Measurements from ENCODE around the gene ADCY9. TPM values are rescaled to one million over a fixed set of nuclear protein-coding genes. Genes with fewer than 3 reads are reported as not detected.

ADCY9 gene
- total RNA-seq, 2 experiments from 2014 or later, result 9.0 to 9.5 TPM

GRCh38 chr16:4021916-4022315, 94.3 kb downstream of the ADCY9 start:
- no peak overlapping the region for H3K27ac Mint-ChIP-seq
- H3K9me3 Mint-ChIP-seq, result no peaks in the 10 kb centered on the region
- ChIA-PET POLR2A (no interaction called here), CTCF (interaction anchor here (2.6 kb wide), 1 partner anchor 232 kb away, joined by 7 read pairs; no protein-coding TSS in a partner anchor)
- DNase-seq, result no peak
- H3K4me3 Mint-ChIP-seq, result no peak overlapping the region
- peaks cover 11% of the 10 kb centered on the region for H3K4me1 Mint-ChIP-seq
- no peaks in the 10 kb centered on the region for H3K27me3 Mint-ChIP-seq
- H3K36me3 Mint-ChIP-seq (ENCODE audit: low read depth), result no peaks in the 10 kb centered on the region

GRCh38 chr16:4021070-4021779, 95.0 kb downstream of the ADCY9 start:
- Mint-ChIP-seq H3K36me3 (ENCODE audit: low read depth) (no peaks in the 10 kb centered on the region), H3K4me3 (no peak overlapping the region), H3K27ac (no peak overlapping the region), H3K27me3 (no peaks in the 10 kb centered on the region), H3K9me3 (no peaks in the 10 kb centered on the region), H3K4me1 (peaks cover 17% of the 10 kb centered on the region)
- CTCF ChIA-PET, result interaction anchor here (2.6 kb wide), 1 partner anchor 233 kb away, joined by 7 read pairs; no protein-coding TSS in a partner anchor
- DNase-seq, result no peak
- POLR2A ChIA-PET, result no interaction called here

- Mint-ChIP-seq H3K4me1 (peaks cover 21% of the 10 kb centered on the region), H3K36me3 (ENCODE audit: low read depth) (no peaks in the 10 kb centered on the region), H3K9me3 (no peaks in the 10 kb centered on the region), H3K27me3 (no peaks in the 10 kb centered on the region), H3K4me3 (peak overlapping the region; percentile 36), H3K27ac (no peak overlapping the region)
- POLR2A ChIA-PET, result no interaction called here
- CTCF ChIA-PET, result interaction anchor here (2.6 kb wide), 1 partner anchor 235 kb away, joined by 7 read pairs; no protein-coding TSS in a partner anchor
- no peak for DNase-seq
Observed at GRCh38 chr16:4019371-4019791, 96.9 kb downstream of the ADCY9 start.

- no peaks in the 10 kb centered on the region for H3K27me3 Mint-ChIP-seq
- peaks cover 21% of the 10 kb centered on the region for H3K4me1 Mint-ChIP-seq
- no peaks in the 10 kb centered on the region for H3K9me3 Mint-ChIP-seq
- no peak overlapping the region for H3K27ac Mint-ChIP-seq
- ChIA-PET CTCF (interaction anchor here (1.3 kb wide), 1 partner anchor 235 kb away, joined by 5 read pairs; no protein-coding TSS in a partner anchor), POLR2A (no interaction called here)
- no peaks in the 10 kb centered on the region for H3K36me3 Mint-ChIP-seq (ENCODE audit: low read depth)
- DNase-seq, result no peak
- H3K4me3 Mint-ChIP-seq, result no peak overlapping the region
Observed at GRCh38 chr16:4018391-4018790, 97.9 kb downstream of the ADCY9 start.

- H3K27me3 Mint-ChIP-seq, result no peaks in the 10 kb centered on the region
- H3K4me3 Mint-ChIP-seq, result no peak overlapping the region
- CTCF ChIA-PET, result interaction anchor here (1.0 to 1.3 kb wide), 2 partner anchors 73 to 236 kb away, joined by 3 to 5 read pairs; no protein-coding TSS in a partner anchor
- no peaks in the 10 kb centered on the region for H3K36me3 Mint-ChIP-seq (ENCODE audit: low read depth)
- no peaks in the 10 kb centered on the region for H3K9me3 Mint-ChIP-seq
- H3K27ac Mint-ChIP-seq, result no peak overlapping the region
- H3K4me1 Mint-ChIP-seq, result peaks cover 21% of the 10 kb centered on the region
- POLR2A ChIA-PET, result interaction anchor here (0.9 kb wide), 1 partner anchor 11 kb away, joined by 3 read pairs; no protein-coding TSS in a partner anchor
- DNase-seq, result no peak
Observed at GRCh38 chr16:4017807-4018206, 98.4 kb downstream of the ADCY9 start.

DNA sequence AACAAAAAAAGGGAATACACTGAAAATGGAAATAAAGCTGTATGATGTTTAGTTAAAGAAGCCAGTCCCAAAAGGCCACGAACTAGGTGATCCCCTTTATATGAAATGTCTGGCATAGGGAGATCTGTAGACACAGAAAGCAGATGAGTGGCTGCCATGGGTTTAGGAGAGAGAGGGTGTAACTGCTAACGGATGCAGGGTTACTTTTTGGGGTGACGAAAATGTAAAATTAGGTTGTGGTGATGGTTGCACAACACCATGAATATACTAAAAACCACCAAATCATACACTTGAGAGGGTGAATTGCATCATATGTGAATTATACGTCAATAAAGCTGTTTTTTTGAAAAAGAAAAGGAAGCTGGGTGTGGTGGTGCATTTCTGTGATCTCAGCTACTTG, 99.6 kb downstream of the ADCY9 start:
- Mint-ChIP-seq H3K4me1 (peaks cover 21% of the 10 kb centered on the region), H3K4me3 (no peak overlapping the region)
- POLR2A ChIA-PET, result interaction anchor here (0.9 kb wide), 1 partner anchor 10 kb away, joined by 3 read pairs; no protein-coding TSS in a partner anchor

GRCh38 chr16:4016005-4016352, 100.3 kb downstream of the ADCY9 start:
- H3K9me3 Mint-ChIP-seq, result no peaks in the 10 kb centered on the region
- no peaks in the 10 kb centered on the region for H3K27me3 Mint-ChIP-seq
- ChIA-PET POLR2A (no interaction called here), CTCF (no interaction called here)
- H3K4me1 Mint-ChIP-seq, result peaks cover 21% of the 10 kb centered on the region
- peak overlapping the region; percentile 11 for H3K27ac Mint-ChIP-seq
- H3K4me3 Mint-ChIP-seq, result no peak overlapping the region
- H3K36me3 Mint-ChIP-seq (ENCODE audit: low read depth), result no peaks in the 10 kb centered on the region
- DNase-seq, result no peak

More for the DNA sequence above, 99.6 kb downstream of the ADCY9 start:
- Mint-ChIP-seq H3K27me3 (no peaks in the 10 kb centered on the region), H3K9me3 (no peaks in the 10 kb centered on the region), H3K36me3 (ENCODE audit: low read depth) (no peaks in the 10 kb centered on the region), H3K27ac (peak overlapping the region; percentile 15)
- CTCF ChIA-PET, result no interaction called here
- no peak for DNase-seq

DNA sequence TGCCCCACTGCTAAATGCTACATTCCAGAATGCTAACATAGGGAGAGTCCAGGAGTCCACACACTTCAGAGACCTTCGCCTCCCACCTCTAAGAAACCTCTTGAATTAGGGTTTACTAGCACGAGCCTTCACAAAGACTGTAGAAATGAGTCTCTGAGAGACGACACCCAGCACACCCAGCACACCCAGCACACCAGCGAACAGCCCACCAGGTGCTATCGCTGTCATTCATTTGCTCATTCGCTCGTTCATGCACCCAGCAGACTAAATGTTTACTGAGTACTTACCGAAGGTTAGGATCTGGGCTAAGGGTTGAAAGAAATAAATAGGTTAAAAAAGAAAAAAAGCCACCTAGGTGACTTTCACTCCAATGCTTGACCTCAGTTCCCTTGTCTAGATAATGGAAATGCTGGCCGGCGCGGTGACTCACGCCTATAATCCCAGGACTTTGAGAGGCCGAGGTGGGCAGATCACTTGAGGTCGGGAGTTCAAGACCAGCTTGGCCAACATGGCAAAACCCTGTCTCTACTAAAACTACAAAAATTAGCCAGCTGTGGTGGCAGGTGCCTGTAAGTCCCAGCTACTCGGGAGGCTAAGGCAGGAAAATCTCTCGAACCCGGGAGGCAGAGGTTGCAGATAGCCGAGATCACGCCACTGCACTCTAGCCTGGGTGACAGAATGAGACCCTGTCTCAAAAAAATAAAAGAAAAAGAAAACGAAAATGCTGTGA, 100.8 kb downstream of the ADCY9 start:
- Mint-ChIP-seq H3K4me1 (peaks cover 21% of the 10 kb centered on the region), H3K36me3 (ENCODE audit: low read depth) (no peaks in the 10 kb centered on the region), H3K9me3 (no peaks in the 10 kb centered on the region), H3K4me3 (no peak overlapping the region), H3K27ac (no peak overlapping the region), H3K27me3 (no peaks in the 10 kb centered on the region)
- CTCF ChIA-PET, result no interaction called here
- no peak for DNase-seq
- POLR2A ChIA-PET, result no interaction called here

- Mint-ChIP-seq H3K4me3 (no peak overlapping the region), H3K36me3 (ENCODE audit: low read depth) (no peaks in the 10 kb centered on the region), H3K27ac (no peak overlapping the region), H3K9me3 (no peaks in the 10 kb centered on the region), H3K4me1 (peaks cover 10% of the 10 kb centered on the region), H3K27me3 (no peaks in the 10 kb centered on the region)
- CTCF ChIA-PET, result interaction anchor here (0.6 to 0.7 kb wide), 2 partner anchors 27 to 284 kb away, joined by 3 read pairs; no protein-coding TSS in a partner anchor
- no peak for DNase-seq
- POLR2A ChIA-PET, result interaction anchor here (0.8 to 1.0 kb wide), 2 partner anchors 13 to 130 kb away, joined by 3 read pairs; no protein-coding TSS in a partner anchor
Observed at GRCh38 chr16:4011940-4012629, 104.2 kb downstream of the ADCY9 start.

DNA sequence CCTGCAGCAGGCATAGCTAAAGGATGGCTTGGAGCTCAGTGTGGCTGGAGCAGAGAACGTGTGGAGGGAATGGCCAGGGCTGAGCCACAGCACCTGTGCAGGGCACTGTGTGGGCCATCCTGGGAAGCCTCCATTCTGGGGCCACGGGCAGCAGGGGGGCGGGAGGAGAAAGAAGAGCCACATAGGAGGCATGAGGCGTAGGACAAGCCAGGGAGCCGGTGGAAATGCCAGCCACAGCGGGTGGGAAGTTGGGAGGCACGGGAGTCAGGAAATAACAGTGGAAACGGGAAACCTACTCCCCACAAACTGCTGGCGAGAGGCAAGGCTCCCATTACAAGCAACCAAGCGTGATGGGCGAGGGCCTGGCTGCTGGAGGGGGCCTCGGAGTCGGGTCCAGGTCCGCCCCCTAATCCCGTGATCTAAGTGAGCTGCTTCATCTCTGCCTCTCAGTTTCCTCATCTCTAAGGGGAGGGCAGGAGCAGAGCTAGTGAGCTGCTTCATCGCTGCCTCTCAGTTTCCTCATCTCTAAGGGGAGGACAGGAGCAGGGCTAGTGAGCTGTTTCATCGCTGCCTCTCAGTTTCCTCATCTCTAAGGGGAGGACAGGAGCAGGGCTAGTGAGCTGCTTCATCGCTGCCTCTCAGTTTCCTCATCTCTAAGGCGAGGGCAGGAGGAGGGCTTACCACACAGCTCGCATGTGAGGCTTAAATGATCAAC, 104.9 kb downstream of the ADCY9 start:
- ChIA-PET POLR2A (interaction anchor here (0.8 to 1.0 kb wide), 2 partner anchors 12 to 131 kb away, joined by 3 read pairs; no protein-coding TSS in a partner anchor), CTCF (interaction anchor here (0.6 to 0.7 kb wide), 2 partner anchors 26 to 285 kb away, joined by 3 read pairs; no protein-coding TSS in a partner anchor)
- H3K4me1 Mint-ChIP-seq, result peaks cover 6% of the 10 kb centered on the region

DNA sequence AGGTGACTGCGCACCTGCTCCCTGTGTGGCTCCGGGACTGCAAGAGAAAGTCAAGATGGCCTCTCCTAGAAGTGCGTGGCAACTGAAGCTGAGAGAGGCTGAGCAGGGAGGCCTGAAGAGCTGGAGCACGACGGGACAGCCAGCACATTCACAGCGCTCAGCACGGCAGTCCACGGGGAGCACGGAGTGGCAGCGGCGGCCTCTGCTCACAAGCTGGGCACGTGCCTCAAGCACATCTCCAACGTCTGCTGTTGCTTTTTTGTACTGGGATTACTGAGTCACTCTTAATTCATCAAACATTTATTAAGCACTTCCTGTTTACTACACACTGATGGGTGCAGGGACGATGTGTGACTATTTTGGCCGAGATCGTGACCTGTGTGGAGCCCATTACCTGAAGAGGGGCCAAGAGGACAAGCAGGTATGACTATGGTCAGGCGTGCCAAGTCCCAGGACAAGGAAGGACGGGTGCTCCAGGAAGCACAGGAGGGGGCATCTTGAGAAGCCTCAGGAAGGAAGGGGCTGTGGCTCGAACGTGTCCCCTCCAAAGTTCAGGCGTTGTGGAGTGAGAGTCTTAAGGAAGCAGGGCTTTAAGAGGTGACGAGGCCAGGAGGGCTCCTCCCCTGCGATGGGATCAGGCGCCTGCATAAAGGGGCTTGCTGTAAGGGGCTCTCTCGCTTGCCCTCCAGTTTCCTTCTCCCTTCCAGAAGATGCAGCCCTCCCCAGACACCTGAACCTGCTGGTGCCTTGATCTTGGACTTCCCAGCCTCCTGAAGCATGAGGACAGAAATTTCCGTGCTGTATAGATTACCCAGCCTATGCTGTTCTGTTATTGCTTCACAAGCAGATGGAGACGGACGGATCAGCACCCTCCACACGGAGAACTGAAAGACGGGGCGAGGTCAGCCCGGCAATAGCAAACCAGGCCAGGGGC, 105.8 kb downstream of the ADCY9 start:
- POLR2A ChIA-PET, result no interaction called here
- no peaks in the 10 kb centered on the region for H3K4me1 Mint-ChIP-seq

More for the DNA sequence above, 104.9 kb downstream of the ADCY9 start:
- H3K27me3 Mint-ChIP-seq, result no peaks in the 10 kb centered on the region
- no peaks in the 10 kb centered on the region for H3K36me3 Mint-ChIP-seq (ENCODE audit: low read depth)
- no peak for DNase-seq
- no peaks in the 10 kb centered on the region for H3K9me3 Mint-ChIP-seq
- no peak overlapping the region for H3K4me3 Mint-ChIP-seq
- no peak overlapping the region for H3K27ac Mint-ChIP-seq

More for the DNA sequence above, 105.8 kb downstream of the ADCY9 start:
- H3K9me3 Mint-ChIP-seq, result no peaks in the 10 kb centered on the region
- no peaks in the 10 kb centered on the region for H3K36me3 Mint-ChIP-seq (ENCODE audit: low read depth)
- H3K27ac Mint-ChIP-seq, result no peak overlapping the region
- H3K27me3 Mint-ChIP-seq, result no peaks in the 10 kb centered on the region
- CTCF ChIA-PET, result no interaction called here
- no peak for DNase-seq
- no peak overlapping the region for H3K4me3 Mint-ChIP-seq
